HG02938 (cell line): Measurements from ENCODE around the gene RUFY1.
"Not testable (repeated sequence)": the region's sequence is repeated elsewhere in the genome, so short reads cannot be mapped to it uniquely, and the experiment has no call there.

Experiments used
- ATAC-seq: cut with Tn5 transposase; IDR thresholded peaks from one replicate; pipeline ENCODE4 v1.9.1; 2021; ENCODE audit warnings: mild to moderate bottlenecking, moderate library complexity; ENCODE audit not compliant: unreplicated experiment

RUFY1 gene

GRCh38 chr5:179534431-179534830, 15.9 kb upstream of the RUFY1 start:
- ATAC-seq, result no peak

GRCh38 chr5:179536676-179537075, 13.7 kb upstream of the RUFY1 start:
- ATAC-seq, result no peak

- no peak for ATAC-seq
Measured at GRCh38 chr5:179542170-179542569, 8.2 kb upstream of the RUFY1 start.

GRCh38 chr5:179543275-179543674, 7.1 kb upstream of the RUFY1 start:
- ATAC-seq, result not testable (repeated sequence)

GRCh38 chr5:179553006-179553405, 2.7 kb downstream of the RUFY1 start:
- ATAC-seq, result no peak

GRCh38 chr5:179553875-179554274, 3.5 kb downstream of the RUFY1 start:
- no peak for ATAC-seq

- no peak for ATAC-seq
Measured at GRCh38 chr5:179554981-179555380, 4.6 kb downstream of the RUFY1 start.

- ATAC-seq, result not testable (repeated sequence)
Measured at GRCh38 chr5:179558261-179558799, 8.0 kb downstream of the RUFY1 start.

GRCh38 chr5:179558932-179559283, 8.6 kb downstream of the RUFY1 start:
- no peak for ATAC-seq

GRCh38 chr5:179559284-179560252, 9.2 kb downstream of the RUFY1 start:
- ATAC-seq, result no peak

- no peak for ATAC-seq
Measured at GRCh38 chr5:179564526-179564925, 14.2 kb downstream of the RUFY1 start.

GRCh38 chr5:179568721-179569120, 18.4 kb downstream of the RUFY1 start:
- ATAC-seq, result no peak

GRCh38 chr5:179572386-179572785, 22.0 kb downstream of the RUFY1 start:
- ATAC-seq, result no peak

- no peak for ATAC-seq
Measured at GRCh38 chr5:179577286-179577960, 27.1 kb downstream of the RUFY1 start.

- no peak for ATAC-seq
Measured at GRCh38 chr5:179585941-179586401, 35.6 kb downstream of the RUFY1 start.

GRCh38 chr5:179588166-179588565, 37.8 kb downstream of the RUFY1 start:
- no peak for ATAC-seq

GRCh38 chr5:179595916-179596315, 45.6 kb downstream of the RUFY1 start:
- no peak for ATAC-seq

GRCh38 chr5:179596421-179596820, 46.1 kb downstream of the RUFY1 start:
- ATAC-seq, result no peak

- no peak for ATAC-seq
Measured at GRCh38 chr5:179599100-179599499, 48.7 kb downstream of the RUFY1 start.

- no peak for ATAC-seq
Measured at GRCh38 chr5:179599566-179599965, 49.2 kb downstream of the RUFY1 start.

- no peak for ATAC-seq
Measured at GRCh38 chr5:179599973-179600372, 49.6 kb downstream of the RUFY1 start.
